HG03457 (cell line): ENCODE results near the gene CDC45.

Experiments
- ATAC-seq: cut with Tn5 transposase; IDR thresholded peaks from one replicate; pipeline ENCODE4 v1.9.1; 2021; ENCODE audit warnings: moderate number of reproducible peaks; ENCODE audit not compliant: unreplicated experiment

Gene CDC45

DNA sequence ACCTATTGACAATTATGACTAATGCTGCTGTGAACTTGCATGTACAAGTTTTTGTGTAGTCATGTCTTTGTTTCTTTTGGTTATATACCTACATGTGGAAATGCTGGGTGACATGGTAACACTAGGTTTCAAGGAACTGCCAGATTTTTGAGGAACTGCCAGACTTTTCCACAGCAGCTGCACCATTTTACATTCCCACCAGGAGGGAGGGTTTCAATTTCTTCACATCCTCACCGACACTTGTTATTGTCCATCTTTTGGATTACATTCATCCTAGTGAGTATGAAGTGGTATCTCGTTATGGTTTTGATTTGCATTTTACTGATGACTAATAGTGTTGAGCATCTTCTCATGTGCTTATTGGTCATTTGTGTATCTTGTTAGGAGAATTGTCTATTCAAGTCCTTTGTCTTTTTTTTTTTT lies 31.2 kb downstream of the CDC45 start:
- no peak for ATAC-seq

DNA sequence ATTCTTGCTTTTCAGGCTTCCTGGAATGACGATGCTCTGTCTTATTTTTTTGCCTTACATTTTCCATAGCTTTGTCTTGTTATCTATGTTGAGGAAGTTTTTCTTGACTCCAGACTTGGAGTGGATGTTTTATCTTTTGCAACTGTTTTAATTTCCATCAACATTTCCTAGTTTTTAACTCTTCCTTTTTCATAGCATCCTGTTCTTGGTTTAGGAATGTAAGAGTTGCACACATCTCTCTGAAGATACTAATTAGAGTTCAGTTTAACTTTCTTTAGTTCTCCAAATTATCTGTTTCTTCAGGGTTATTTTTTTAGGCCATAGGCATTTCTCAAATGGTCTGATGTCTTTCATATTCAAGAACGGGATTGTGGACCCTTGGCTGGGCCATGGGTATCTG lies 34.1 kb downstream of the CDC45 start:
- ATAC-seq = no peak

DNA sequence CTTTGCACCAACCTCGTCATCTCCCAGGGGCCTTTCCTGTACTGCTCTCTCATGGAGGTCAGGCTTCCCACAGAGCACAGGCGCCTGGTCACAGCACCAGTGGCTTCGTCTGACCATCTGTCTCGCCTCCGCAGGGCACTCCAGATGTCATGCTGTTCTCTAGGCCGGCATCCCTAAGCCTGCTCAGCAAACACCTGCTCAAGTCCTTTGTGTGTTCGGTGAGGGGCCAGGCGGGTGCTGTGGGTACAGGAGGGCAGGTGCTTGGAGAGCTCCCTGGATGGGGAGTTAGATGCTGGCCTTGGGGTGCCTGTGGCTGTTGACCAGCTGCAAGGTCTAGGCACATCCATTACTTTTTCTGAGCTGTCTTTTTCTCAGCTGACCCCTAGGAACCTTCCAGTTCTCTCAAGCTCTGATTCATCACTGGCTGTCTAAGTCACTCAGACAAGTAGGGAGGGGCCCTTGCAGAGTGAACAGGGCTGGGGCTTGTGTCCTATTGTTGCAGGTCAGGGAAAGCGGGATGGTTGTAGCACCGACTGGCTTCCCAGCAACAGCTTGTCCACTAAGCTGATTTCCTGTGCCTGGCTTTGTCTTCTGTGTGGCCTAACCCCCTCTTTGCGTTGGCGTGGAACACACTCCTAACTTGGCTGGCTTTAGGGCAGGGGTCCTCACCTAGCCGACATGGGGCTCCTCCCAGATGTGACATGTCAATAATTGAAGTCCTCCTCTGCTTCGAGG lies 35.3 kb downstream of the CDC45 start:
- ATAC-seq = no peak

DNA sequence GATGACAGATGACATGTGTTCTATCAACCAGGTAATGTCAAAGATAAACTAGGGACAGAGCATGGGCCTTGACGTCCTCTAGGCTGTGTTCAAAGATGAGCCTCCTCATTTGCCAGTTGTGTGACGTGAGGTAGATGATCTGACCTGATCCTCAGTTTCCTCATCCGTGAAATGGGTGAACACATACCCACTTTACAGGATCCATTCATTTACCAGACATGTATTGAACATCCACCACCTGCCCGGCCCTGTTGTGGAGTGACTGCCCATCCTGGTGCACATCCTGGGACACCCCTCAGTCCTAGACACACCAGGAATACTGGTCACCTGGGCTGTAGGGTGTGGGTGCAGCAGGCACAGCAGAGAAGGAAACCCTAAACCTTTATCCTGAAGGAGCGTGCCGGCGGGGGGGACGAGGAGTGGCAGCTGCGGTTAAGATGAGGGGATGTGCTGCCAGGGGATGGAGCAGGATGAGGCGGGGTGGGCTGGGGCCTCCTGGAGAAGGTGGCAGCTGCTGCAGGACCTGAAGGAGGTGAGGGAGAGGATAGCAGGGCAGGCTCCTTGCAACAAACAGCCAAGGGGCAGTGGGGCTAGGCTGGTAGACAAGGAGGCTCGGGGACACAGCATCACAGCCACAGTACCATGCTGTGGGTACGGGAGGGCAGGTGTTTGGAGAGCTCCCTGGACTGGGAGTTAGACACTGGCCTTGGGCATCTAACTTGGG lies 36.1 kb downstream of the CDC45 start:
- ATAC-seq = no peak

DNA sequence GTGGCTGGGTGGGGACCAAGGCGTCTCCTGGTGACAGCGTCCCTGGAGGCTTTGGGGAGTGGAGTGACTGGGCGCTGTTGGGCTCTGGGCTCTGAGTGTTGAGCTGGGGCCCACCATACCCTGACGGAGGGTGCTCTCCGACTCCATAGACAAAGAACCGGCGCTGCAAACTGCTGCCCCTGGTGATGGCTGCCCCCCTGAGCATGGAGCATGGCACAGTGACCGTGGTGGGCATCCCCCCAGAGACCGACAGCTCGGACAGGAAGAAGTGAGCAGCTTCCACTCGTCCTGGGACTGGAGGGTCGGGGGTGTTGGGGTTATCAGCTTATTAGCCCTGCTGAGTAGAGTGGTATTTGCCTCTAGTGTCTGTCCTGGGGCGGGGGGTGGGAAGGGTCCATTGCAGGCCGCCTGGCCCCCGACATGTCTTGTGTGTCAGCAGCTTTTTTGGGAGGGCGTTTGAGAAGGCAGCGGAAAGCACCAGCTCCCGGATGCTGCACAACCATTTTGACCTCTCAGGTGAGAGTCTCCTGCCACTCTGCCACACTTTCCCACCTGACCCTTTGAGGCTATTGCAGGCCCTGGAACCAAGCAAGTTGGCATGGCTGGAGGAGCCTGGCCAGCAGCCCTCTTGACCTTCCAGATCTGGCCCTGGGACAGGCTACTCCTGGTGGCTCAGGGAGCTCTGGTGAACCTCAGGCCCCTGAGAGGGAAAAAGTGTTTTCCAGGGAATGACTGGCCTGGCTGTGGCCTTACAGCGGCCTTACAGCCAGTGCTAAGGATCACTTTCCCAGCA lies 36.9 kb downstream of the CDC45 start:
- ATAC-seq = no peak

DNA sequence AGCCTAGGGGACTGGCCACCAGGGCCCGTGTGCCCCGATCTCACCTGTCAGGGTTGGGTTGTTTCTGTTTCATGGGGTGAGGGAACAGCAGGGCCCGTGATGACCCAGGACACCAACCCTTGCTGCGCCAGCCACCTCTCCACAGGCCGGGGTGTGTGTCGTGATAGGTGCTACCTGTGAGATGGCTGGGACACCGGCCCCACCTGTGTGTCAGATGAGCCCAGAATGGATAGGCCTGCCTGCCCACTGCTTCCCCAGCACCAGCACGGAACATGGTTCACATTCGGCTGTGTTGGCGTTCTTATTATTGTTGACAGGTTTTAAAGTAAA lies 37.4 kb downstream of the CDC45 start:
- ATAC-seq = no peak

DNA sequence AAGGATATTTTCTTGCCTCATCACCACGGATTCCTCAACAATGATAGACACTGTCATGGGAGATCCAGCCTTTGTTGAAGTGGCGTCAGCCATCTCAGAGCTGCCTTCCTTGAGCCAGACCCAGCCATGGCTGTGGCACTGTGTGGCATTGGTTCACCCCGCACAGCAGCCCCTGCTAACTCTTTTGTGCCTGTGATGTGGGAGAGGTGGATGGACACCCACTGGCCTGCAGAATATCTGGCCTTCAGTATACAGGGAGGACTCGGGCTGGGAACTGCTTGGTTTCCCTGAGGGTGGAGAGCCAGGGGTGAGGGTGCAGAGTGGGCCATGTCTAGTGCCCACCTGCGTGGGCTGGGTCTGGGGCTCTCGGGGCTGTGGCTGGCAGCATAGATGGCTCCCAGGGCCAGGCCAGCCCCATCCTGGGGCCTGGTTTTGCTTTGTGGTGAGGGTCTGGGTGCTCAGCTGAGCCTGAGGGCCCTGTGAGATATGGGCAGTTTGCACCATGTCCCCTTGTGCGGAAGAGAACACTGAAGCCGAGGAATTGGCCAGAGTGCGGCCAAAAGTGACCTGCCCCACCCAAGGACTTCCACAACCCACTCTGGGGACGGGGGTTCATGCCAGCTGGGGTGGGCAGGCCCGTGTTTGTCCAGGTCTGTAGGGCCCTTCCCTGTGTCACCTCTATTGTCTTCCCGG lies 38.3 kb downstream of the CDC45 start:
- no peak for ATAC-seq

DNA sequence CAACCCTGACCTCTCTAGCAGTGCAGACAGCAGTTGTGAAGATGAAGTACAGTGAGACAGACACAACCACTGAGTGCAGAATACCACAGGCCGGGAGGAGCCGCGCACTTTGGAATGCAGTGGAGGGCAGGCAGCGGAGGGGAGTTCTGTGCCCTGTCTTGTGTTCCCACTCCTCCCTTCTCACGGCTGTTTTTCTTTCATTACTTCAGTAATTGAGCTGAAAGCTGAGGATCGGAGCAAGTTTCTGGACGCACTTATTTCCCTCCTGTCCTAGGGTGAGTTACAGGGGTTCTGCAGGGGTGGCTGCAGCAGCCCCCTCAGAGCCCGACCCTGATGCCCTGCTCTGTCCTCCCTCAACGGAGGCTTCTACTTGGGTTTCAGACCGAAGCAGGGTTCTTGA lies 38.9 kb downstream of the CDC45 start:
- no peak for ATAC-seq

DNA sequence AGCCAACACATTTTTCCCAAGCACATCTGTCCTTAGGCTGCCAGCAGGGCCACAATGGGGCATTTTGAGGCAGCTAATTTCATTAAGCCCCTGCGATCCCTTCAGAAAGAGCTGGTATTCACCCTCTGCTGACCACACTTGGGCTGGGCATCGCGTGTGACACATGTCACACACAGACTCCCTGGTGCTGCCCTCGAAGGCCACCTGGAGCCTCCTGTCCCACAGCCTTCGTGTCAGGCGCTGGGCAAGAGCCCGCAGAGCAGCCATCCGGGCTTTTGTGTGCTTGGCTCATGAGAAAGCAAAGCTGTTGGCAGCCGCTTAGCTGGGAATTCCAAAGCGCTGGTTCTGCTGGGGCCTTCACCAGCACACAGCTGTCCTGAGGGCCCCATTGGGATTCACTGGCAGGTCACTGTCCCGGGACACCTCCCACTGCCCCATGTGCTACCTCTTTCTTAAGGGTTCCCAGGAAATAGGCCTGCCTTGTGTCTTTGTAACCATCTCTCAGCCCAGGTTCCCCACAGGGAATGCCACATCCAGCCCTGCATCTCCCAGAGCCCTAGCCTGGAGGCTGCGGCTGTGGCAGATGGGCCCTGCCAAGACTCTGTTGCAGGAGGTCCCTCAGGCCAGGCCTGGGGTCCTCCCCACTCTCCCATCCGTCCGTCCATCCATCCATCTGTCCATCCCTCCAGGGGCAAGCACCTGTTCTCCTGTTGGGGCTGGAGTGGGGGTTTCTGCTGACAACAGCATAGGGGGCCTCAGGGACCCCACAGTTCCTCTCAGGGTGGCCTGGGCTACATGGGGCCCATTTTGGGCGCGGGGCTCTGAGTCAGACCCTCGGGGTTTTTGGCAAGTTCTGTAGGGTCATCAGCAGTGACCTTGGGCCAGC lies 39.6 kb downstream of the CDC45 start:
- no peak for ATAC-seq

DNA sequence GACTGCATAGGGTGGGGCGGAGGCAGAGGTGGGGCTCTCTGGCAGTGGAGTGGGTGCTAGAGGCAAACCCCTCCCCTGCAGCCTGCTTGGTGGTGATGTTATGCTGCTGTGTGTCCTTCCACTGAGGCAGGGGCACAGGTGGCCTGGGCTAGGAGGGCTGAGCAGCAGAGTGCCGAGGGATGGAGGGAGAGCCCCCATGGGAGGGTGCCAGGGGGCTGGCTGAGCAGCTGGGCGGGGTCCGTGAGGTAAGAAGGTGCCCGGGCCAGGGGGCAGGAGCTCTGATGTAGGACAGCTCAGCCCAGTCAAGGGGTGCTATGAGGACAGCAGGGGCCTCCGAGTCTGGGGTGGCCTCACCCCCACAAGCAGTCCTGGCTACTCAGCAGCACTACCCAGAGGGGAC lies 40.3 kb downstream of the CDC45 start:
- no peak for ATAC-seq

DNA sequence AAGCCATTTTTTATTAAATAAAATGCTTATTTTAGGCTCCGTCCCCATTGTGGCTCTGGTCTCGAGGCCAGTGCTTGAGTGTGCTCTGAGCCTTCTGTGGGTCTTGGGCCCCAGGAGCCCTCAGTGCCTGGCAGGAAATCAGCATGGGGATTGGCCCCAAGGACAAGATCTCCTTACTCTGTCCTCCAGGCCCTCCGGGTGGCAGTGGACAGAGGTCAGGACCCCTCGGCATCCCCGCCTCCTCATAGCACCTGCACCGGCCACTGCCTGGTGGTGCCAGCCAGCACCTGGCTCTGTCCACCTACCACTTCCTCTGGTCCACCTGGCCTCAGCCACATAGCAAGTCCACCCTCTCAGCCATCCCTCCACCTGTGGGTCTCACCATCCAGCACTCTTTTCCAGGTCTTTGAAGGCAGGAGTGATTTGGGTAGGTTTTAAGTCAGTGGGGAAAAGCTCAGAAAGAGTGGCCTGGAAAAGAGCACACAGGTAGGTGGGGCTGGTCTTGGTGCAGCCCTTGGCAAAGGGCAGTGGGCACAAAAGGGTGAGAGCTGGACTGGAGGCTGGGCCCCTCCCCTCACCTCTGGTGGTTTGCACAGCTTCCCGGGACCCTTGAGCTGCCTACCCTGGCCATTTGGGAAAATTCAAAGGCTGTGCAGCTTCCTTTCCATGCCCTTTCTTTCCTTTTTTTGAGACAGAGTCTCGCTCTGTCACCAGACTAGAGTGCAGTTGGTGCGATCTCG lies 41.0 kb downstream of the CDC45 start:
- ATAC-seq = no peak

DNA sequence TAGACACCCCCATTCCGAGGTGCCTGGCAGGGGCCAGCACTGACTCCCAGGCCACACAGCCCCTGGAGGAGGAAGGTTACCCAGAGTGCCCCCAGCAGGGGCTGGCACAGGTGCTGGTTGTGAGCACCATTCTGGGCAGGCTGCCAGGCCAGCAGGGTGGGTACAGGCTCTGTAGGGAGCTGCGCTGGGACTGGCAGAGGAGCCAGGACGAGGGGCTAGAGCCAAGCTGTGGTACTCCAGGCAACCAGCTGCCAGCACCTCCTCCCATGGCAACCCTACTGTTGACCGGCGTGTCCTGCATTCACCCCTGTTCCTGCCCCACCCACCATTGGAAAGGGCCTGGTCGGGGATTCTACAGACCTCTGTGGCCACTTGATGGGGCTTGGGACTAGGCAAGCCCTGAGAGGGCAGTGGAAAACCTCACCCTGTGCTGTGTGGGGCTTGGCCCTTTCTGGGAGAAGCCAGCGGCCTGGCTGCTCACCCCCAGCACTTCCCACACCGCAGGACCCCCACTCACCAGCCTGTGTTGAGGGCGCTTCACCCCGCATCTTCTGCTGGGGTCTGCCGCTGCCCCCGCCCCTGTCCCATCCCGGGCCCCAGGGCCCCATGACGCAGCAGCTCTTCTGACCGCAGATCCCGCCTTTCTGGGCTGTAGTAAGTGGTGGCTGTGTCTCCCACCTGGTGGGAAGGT lies 42.6 kb downstream of the CDC45 start:
- ATAC-seq = no peak

DNA sequence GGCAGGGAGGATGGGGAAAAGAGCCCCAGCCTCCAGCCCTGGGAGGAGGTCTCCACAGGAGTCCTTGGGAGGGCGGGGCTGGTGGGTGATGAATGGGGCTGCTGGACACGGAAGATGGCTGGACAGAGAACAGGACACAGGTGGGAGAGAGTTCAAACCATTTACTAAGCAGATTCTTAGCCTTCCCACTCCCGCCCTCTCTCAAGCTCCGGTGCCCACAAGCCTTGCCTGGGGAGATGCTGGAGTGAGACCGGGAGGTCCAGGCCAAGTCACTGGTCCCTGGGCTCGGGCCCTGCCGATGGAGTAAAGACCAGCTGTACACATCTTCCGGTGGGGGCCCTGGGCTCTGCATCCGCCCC lies 43.1 kb downstream of the CDC45 start:
- ATAC-seq = no peak

DNA sequence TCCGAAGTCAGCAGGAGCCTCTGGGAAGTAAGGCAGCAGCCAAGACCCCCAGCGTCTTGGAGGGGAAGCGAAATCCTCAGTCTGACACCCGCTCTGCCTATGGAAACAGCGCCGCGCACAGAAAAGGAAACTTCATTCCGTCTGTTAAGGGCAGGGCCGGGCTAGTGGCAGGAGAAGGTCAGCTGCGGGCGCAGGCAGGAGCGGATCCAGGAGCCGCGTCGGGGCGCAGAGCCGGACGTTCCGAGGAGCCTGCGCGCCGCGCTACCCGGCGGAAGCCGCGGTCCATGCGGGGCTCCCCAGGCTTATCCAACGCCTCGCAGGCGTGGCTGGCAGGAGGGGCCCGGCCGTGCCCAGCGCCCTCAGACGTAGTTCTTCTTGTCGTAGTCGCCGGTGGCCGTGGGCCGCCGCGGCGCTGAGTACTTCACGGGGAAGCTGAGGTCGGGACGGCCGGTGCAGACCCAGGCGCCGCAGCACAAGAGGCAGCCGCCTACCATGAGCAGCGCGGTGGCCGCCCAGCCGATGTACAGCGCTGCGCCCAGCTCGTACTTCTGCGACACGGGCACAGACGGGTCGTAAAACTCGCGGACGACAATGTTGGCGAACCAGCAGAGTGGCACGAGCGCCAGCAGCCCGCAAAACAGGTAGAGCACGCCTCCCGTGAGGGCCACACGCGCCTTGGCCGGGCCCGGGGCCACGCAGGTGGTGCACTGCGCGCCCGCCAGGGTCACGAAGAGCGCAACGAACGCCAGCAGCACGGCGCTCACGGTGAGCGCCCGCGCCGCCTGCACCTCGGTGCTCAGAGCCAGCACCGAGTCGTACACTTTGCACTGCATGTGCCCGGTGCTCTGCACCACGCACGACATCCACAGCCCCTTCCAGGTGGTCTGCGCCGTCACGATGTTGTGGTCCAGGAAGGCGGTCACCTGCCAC lies 43.8 kb downstream of the CDC45 start:
- no peak for ATAC-seq

DNA sequence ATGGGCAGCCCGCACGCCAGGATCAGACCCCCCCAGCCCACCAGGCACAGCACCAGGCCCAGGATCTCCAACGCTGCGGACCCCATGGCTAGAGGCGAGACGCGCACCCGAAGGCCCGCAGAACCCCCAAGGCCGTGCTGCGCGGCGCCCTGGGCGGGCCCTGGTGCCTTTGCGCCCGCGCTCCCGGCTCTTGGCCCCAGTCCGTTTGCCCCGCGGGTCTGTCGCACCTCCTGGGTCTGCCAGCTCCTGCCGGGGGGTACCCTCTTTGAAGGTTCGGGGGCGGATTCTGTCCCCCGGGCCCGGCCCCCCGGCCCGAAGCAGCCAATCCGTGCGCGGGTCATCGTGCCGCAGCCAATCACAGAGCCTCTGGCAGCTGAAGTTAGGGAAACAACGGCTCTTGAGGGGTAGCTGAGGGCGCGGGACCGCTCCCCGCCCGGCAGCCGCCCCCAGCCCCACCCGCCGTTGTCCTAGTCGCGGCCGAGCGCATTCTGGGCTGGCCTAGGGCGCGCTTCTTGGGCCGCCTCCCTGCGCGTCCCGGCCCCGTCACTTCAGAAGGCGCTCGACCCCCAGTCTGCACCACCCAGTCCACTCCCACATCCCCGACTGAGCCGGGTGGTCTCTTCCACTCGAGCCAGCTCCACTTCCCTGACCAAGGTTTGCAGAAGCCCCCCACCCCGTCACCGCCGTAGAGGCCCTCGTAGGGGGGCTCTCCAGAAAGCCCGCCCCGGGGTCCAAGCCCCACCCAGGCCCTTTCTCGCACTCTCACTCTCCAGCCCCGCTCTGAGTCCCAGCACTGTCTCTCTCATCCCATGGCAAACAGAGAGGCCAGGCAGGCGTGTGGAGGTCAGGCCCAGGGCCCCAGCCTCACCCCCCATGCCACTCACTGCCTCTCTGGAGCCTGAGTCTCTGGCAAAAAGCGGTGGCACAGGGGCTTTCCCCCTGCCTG lies 44.7 kb downstream of the CDC45 start, which contains the start of gene CLDN5:
CLDN5 (minus strand) TSS at position 241 of the 946 bp plus-strand sequence; CDS start at position 86, 155 bp downstream.
- no peak for ATAC-seq

DNA sequence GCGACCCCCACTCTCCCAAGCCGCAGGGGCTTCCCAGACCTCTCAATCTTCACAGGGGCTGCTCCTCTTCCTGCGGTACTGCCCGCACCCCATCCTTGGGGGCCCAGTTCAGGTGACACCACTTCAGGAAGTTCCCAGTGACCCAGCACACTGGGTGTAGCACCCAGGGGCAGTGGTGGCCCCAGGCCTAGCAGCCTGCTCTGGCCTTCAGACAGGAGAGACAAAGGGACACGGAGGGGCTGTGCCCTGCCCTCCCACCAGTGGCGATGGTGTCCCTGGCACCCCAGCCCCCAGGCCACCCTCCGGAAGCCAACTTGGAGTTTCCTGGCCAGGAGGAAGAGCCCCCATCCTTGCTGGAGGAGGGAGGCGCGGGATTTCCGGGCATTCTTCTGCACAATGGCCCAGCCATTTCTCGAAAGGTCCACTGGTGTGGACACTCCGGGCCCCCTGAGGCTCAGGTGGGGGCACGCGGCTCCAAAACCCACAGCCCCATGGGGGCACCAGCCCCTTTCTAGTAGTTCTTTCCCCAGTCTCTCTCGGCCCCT lies 45.5 kb downstream of the CDC45 start:
- no peak for ATAC-seq

DNA sequence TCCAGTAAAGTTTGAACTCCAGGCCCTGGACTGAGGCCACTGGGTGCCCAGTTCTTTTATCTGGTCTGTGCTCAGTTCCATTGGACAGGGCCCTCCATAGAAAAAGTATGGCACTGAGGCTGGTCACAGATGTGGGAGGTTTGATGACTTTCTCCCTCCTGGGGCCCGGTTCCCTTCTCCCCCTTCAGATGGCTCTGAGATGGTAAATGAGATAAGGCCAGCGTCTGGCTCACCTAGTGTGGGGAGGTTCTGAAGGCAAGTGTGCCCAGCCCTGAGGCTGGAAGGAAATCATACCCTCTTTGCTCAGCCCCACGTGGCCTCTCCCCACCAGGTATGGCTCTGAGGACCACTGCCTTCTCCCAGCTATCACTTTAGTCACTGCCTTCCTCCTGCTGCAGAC lies 45.9 kb downstream of the CDC45 start:
- ATAC-seq = no peak
